ENCODE results near the gene B4GALT1. TPM values are rescaled to one million over a fixed set of nuclear protein-coding genes. Genes with fewer than 3 reads are reported as not detected.

Gene B4GALT1
- total and polyA plus RNA-seq, 2 of the 8 experiments (the other 6 are each of a cell fraction or from before 2014, with no cell fraction given) = 12.8 to 18.2 TPM

DNA sequence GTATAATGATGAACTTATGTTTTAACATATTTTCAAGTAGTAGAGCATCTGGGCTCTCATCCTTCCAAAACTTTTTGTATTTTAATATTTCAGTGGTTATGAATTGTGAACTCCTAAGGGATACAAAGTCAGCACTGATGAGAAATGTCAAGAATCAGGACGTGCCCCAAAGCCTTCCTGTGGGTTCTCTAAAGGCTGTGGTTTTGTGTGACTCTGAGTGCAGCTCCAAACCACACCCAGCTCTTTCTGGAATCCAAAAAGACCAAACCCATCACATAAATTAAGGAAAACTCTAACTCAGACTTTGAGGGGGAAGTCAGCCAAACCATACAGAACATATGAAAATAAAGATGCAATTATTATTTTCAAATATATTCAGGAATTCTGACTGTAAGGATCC is 49.8 kb downstream of the B4GALT1 start:
- CTCF ChIA-PET (ENCODE audit: partially characterized antibody) = interaction anchor here (0.6 to 1.8 kb wide), 2 partner anchors 8 to 807 kb away, joined by 3 to 5 read pairs; no protein-coding TSS in a partner anchor

More for the DNA sequence above, 49.8 kb downstream of the B4GALT1 start:
- DNase-seq (ENCODE audit: low read depth in 1 of 2, low spot score in 2 of 2) = no peak
- Histone ChIP-seq H3K23ac (ENCODE audit: insufficient read length) (no peak overlapping the region), H2AFZ (ENCODE audit: low read length) (no peak overlapping the region), H3K9me3 (ENCODE audit: insufficient read depth in 2 of 2, low read depth in 1 of 2, low read length in 1 of 2) (no peaks in the 10 kb centered on the region), H3K4me3 (ENCODE audit: extremely low read depth in 1 of 4, insufficient read depth in 2 of 4, low read depth in 3 of 4, low read length in 4 of 4) (no peak overlapping the region), H3K4me2 (ENCODE audit: insufficient read depth in 1 of 2, low read depth in 2 of 2, low read length in 2 of 2) (no peak overlapping the region), H3K4ac (replicated peaks; ENCODE audit: insufficient read length, low read depth, low read length) (no peak overlapping the region), H3K56ac (replicated peaks; ENCODE audit: insufficient read length, low read depth, low read length) (no peak overlapping the region), H4K91ac (replicated peaks; ENCODE audit: insufficient read length, low read length) (no peak overlapping the region), H3K36me3 (ENCODE audit: control insufficient read depth in 2 of 4, insufficient read depth in 4 of 4, low read length in 3 of 4) (no peaks in the 10 kb centered on the region), H3K4me1 (replicated peaks in 1 of 4; ENCODE audit: control insufficient read depth in 3 of 4, insufficient read depth in 4 of 4, low read length in 3 of 4) (peaks cover 0 to 3% (median 0%) of the 10 kb centered on the region in 4 experiments; a peak in 1 of 7 replicates), H2BK20ac (ENCODE audit: low read length) (no peak overlapping the region), H2BK120ac (replicated peaks; ENCODE audit: low read depth, low read length) (no peak overlapping the region), H2AK5ac (ENCODE audit: low read depth, low read length) (no peak overlapping the region), H2BK5ac (ENCODE audit: low read depth, low read length) (no peak overlapping the region), H3K79me2 (ENCODE audit: control insufficient read depth in 1 of 2, insufficient read depth in 2 of 2, low read length in 2 of 2) (no peaks in the 10 kb centered on the region), H3K9ac (replicated peaks in 1 of 4; ENCODE audit: extremely low read depth in 1 of 4, low read depth in 3 of 4, low read length in 3 of 4) (no peak overlapping the region), H4K5ac (ENCODE audit: insufficient read length, low read depth, low read length) (no peak overlapping the region), H3K27me3 (replicated peaks in 1 of 4; ENCODE audit: control insufficient read depth in 3 of 4, extremely low read depth in 1 of 4, insufficient read depth in 3 of 4, low read length in 3 of 4) (no peaks in the 10 kb centered on the region), H3K79me1 (ENCODE audit: low read depth, low read length) (no peaks in the 10 kb centered on the region; the same call in 1 of the 2 replicates), H2BK15ac (ENCODE audit: low read length) (no peak overlapping the region), H3K27ac (ENCODE audit: low read depth, low read length) (no peak overlapping the region), H3K18ac (ENCODE audit: extremely low read depth, low read length) (no peak overlapping the region), H3K23me2 (ENCODE audit: low read depth, low read length) (no peaks in the 10 kb centered on the region), H4K8ac (ENCODE audit: extremely low read depth, insufficient read depth, low read length) (no peak overlapping the region), H4K20me1 (replicated peaks in 1 of 2; ENCODE audit: control insufficient read depth in 1 of 2, insufficient read depth in 2 of 2, low read length in 2 of 2) (no peaks in the 10 kb centered on the region), H2BK12ac (ENCODE audit: low read depth, low read length) (no peak overlapping the region), H3K14ac (ENCODE audit: insufficient read length) (no peak overlapping the region)
- 57% methylated on average over 1 of the region's 1 CpG; no CpG with 5 or more reads in 1 of the 2 experiments for WGBS, 2 experiments (ENCODE audit: extremely low coverage in 1 of 2, insufficient coverage in 1 of 2, insufficient read length in 1 of 2, insufficient replicate concordance in 2 of 2, low coverage in 1 of 2, low lambda C conversion rate in 2 of 2, missing lambda C conversion rate in 1 of 2)
- no peak for TF ChIP-seq JUND (IDR thresholded peaks at IDR 0.05; ENCODE audit: low read length)
- no peak for TF ChIP-seq ASH2L (IDR thresholded peaks at IDR 0.05; ENCODE audit: low read length)
- TF ChIP-seq KDM4A (IDR thresholded peaks at IDR 0.05; ENCODE audit: low read depth, low read length, severe bottlenecking) = no peak
- TF ChIP-seq TEAD4 (IDR thresholded peaks at IDR 0.05; ENCODE audit: low read depth, low read length) = no peak
- TF ChIP-seq, protein P1, sequence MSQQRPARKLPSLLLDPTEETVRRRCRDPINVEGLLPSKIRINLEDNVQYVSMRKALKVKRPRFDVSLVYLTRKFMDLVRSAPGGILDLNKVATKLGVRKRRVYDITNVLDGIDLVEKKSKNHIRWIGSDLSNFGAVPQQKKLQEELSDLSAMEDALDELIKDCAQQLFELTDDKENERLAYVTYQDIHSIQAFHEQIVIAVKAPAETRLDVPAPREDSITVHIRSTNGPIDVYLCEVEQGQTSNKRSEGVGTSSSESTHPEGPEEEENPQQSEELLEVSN (IDR thresholded peaks at IDR 0.05) = no peak
- no peak for TF ChIP-seq CBX5 (IDR thresholded peaks at IDR 0.05; ENCODE audit: low read depth, low read length)
- no peak for TF ChIP-seq YY1 (IDR thresholded peaks at IDR 0.05; ENCODE audit: low read depth, low read length)
- TF ChIP-seq MAFK (IDR thresholded peaks at IDR 0.05; ENCODE audit: low read depth, low read length) = no peak
- TF ChIP-seq BRCA1 (IDR thresholded peaks at IDR 0.05; ENCODE audit: low read depth, low read length) = no peak
- FAIRE-seq = no peak
- POLR2A ChIA-PET (ENCODE audit: partially characterized antibody) = no interaction called here
